Mucosa of rectum (tissue), 2 donors: ENCODE results near the gene PDZRN3.

Source experiments
- H3K27ac ChIP-seq, 2 donors: one replicate each; pipeline ENCODE4 v1.7.0; 2013; ENCODE audit warnings: inconsistent platforms in 2 of 2, low read depth in 2 of 2, low read length in 2 of 2
- H3K27me3 ChIP-seq, 2 donors: one replicate each; pipeline ENCODE4 v1.7.0; 2013; ENCODE audit warnings: low read length in 2 of 2; ENCODE audit not compliant: control insufficient read depth in 2 of 2, insufficient read depth in 2 of 2
- H3K36me3 ChIP-seq, 2 donors: one replicate each; pipeline ENCODE4 v1.7.0; 2013; ENCODE audit warnings: low read length in 2 of 2; ENCODE audit not compliant: control insufficient read depth in 2 of 2, insufficient read depth in 2 of 2
- H3K4me1 ChIP-seq, 2 donors: one replicate each; pipeline ENCODE4 v1.7.0; 2013; ENCODE audit warnings: low read length in 2 of 2, mild to moderate bottlenecking in 1 of 2; ENCODE audit not compliant: control insufficient read depth in 2 of 2, insufficient read depth in 2 of 2
- H3K4me3 ChIP-seq, 2 donors: one replicate each; pipeline ENCODE4 v1.7.0; 2013; ENCODE audit warnings: low read length in 2 of 2
- H3K9ac ChIP-seq, 2 donors: one replicate each; pipeline ENCODE4 v1.7.0; 2013; ENCODE audit warnings: low read length in 2 of 2, low read depth in 1 of 2, mild to moderate bottlenecking in 1 of 2
- H3K9me3 ChIP-seq, 2 donors: one replicate each; pipeline ENCODE4 v1.7.0; 2013; ENCODE audit warnings: low read length in 2 of 2; ENCODE audit not compliant: control insufficient read depth in 2 of 2
- donor health status: healthy.
- donor health status: Normal muscosa, but diverticular disease.

The PDZRN3 gene

GRCh38 chr3:73405853-73406252 lies 218.9 kb downstream of the PDZRN3 start:
- Histone ChIP-seq H3K27ac (peak overlapping the region in 1 of 2 donors; percentile 7), H3K9me3 (no peaks in the 10 kb centered on the region), H3K4me1 (peaks cover 4 to 8% of the 10 kb centered on the region in 2 donors), H3K36me3 (no peaks in the 10 kb centered on the region), H3K27me3 (no peaks in the 10 kb centered on the region), H3K9ac (no peak overlapping the region), H3K4me3 (no peak overlapping the region)

- Histone ChIP-seq H3K9ac (no peak overlapping the region), H3K27me3 (no peaks in the 10 kb centered on the region)
Observed at GRCh38 chr3:73405000-73405399, 219.7 kb downstream of the PDZRN3 start.

DNA sequence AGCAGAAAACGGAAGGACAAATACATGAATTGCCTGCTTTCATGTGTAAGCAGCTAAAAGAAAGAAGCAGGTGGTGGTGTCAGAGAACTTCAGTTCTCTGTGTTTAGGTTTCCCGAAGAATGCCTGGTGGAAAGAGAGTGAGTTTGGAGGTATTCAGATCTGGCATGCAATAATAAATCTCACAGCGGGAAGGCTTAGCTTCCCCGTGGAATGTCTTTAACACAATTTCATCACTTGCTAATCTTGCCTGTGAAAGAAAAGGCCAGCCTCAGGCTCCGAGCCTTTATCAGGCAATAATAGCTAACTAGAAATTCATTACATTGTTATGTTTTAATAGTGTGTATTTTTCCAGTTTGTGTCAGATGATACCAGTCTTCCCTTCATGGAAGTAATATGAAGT lies 220.3 kb downstream of the PDZRN3 start:
- H3K4me1 ChIP-seq = peaks cover 4 to 9% of the 10 kb centered on the region in 2 donors
- H3K9ac ChIP-seq = no peak overlapping the region
- H3K27me3 ChIP-seq = no peaks in the 10 kb centered on the region
- no peak overlapping the region for H3K27ac ChIP-seq
- H3K4me3 ChIP-seq = no peak overlapping the region
- H3K9me3 ChIP-seq = no peaks in the 10 kb centered on the region
- H3K36me3 ChIP-seq = no peaks in the 10 kb centered on the region

More at GRCh38 chr3:73405000-73405399, 219.7 kb downstream of the PDZRN3 start:
- Histone ChIP-seq H3K36me3 (no peaks in the 10 kb centered on the region), H3K27ac (no peak overlapping the region), H3K4me3 (no peak overlapping the region), H3K9me3 (no peaks in the 10 kb centered on the region), H3K4me1 (peaks cover 4 to 9% of the 10 kb centered on the region in 2 donors)

- Histone ChIP-seq H3K9ac (no peak overlapping the region), H3K36me3 (no peaks in the 10 kb centered on the region), H3K4me1 (peaks cover 4 to 9% of the 10 kb centered on the region in 2 donors), H3K27ac (no peak overlapping the region), H3K9me3 (no peaks in the 10 kb centered on the region), H3K27me3 (no peaks in the 10 kb centered on the region), H3K4me3 (no peak overlapping the region)
Observed at GRCh38 chr3:73403444-73403843, 221.3 kb downstream of the PDZRN3 start.

GRCh38 chr3:73401616-73402279 lies 223.0 kb downstream of the PDZRN3 start:
- Histone ChIP-seq H3K9ac (no peak overlapping the region), H3K4me1 (peaks cover 4 to 9% of the 10 kb centered on the region in 2 donors), H3K27ac (peak overlapping the region; percentile 3 to 25), H3K27me3 (no peaks in the 10 kb centered on the region), H3K36me3 (peaks cover 0 to 4% of the 10 kb centered on the region in 2 donors), H3K9me3 (no peaks in the 10 kb centered on the region), H3K4me3 (no peak overlapping the region)

DNA sequence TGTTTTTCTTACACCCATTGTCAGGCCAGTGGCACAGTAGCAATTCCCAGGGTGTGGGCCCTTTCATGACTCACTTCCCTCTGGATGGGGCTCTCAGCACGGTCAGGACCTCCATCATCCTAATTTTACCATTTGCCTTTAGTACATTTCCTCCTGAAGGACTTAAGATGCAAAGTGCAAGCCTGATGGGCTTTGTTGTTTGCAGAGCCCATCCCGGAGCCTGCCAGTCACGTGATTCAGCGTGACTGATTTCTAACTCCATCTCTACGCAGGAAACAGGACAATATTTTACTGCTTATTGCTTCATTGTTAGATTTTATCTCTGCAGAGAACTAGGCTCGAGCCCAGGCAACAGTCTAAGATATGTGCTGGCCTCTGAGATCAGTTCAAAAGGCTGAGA lies 223.7 kb downstream of the PDZRN3 start:
- no peaks in the 10 kb centered on the region for H3K9me3 ChIP-seq
- H3K4me3 ChIP-seq = no peak overlapping the region
- H3K27ac ChIP-seq = peak overlapping the region; percentile 3 to 25
- H3K9ac ChIP-seq = no peak overlapping the region
- no peaks in the 10 kb centered on the region for H3K27me3 ChIP-seq
- peaks cover 0 to 4% of the 10 kb centered on the region in 2 donors for H3K36me3 ChIP-seq
- peaks cover under 1 to 9% of the 10 kb centered on the region in 2 donors for H3K4me1 ChIP-seq

DNA sequence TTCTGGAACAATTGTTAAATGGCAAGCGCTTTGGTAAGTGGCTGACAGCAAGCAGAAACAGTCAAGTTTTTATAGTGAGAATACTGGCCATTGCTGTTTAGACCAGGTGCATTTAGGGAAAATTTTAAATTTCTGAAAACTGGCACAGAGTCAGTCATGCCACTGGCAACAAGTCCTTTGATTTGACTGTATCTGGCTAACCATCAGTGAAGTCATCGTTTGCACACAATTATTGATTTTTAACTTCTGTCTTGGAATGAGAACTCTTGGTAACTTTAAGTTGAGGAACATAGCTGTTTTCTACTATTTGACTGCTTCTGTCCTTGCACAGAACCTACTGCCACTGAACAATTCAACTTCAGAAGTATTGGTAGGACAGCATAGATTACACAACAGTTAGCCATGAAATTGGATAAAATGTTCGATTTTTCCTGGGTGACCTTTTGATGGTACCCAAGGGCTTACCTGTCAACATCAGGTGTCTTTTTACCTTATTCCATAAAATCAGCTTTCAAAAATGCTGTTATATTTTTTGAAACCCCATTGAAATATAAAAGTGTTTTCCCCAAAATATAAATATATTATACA lies 225.0 kb downstream of the PDZRN3 start:
- Histone ChIP-seq H3K4me3 (no peak overlapping the region), H3K27me3 (no peaks in the 10 kb centered on the region), H3K27ac (no peak overlapping the region), H3K36me3 (peaks cover 0 to 4% of the 10 kb centered on the region in 2 donors), H3K4me1 (peaks cover 0 to 9% of the 10 kb centered on the region in 2 donors), H3K9me3 (no peaks in the 10 kb centered on the region), H3K9ac (no peak overlapping the region)

GRCh38 chr3:73399106-73399505 lies 225.6 kb downstream of the PDZRN3 start:
- Histone ChIP-seq H3K9ac (no peak overlapping the region), H3K36me3 (peaks cover 0 to 4% of the 10 kb centered on the region in 2 donors), H3K9me3 (no peaks in the 10 kb centered on the region), H3K27ac (no peak overlapping the region), H3K4me1 (peaks cover 0 to 9% of the 10 kb centered on the region in 2 donors), H3K4me3 (no peak overlapping the region), H3K27me3 (no peaks in the 10 kb centered on the region)

DNA sequence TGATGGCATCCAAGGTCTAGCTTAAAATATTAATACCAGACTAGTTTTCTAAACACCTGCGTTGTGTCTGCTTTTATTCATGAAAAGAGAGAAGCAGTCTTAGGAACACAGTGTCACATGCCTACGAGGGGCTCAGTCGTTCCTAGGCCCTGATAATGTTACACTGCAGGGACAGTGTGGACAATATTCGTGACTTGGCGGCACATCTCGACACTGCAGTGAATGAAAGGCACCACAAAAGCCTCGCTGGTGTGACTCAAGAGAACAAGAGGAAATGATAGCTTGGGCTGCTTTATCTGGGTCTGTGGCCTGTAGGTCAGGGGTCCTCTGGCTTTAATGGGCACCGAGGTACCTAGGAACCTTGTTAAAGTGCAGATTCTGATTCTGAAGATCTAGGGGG lies 226.7 kb downstream of the PDZRN3 start:
- Histone ChIP-seq H3K9ac (no peak overlapping the region), H3K36me3 (peaks cover 0 to 4% of the 10 kb centered on the region in 2 donors), H3K27me3 (no peaks in the 10 kb centered on the region), H3K9me3 (no peaks in the 10 kb centered on the region), H3K4me3 (no peak overlapping the region), H3K27ac (no peak overlapping the region), H3K4me1 (peaks cover 0 to 9% of the 10 kb centered on the region in 2 donors)

DNA sequence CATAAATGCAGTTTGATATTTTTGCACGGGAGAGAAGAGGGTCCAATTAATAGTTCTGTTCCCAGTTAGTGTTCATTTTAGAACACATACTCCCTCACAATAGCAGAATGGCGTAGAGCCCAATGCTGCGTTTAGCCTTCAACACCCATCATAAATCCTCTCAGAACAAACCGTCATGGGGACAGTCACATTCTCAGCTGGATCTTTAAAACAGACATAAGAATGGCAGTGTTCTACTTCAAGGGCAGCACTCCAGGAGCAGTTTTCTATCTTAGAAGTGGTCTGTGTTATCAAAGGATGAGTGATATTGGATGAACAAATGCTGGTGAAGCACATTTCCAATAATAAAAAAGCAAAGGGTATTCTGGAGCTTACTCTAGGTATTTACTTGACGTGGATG lies 230.5 kb downstream of the PDZRN3 start:
- no peak overlapping the region for H3K9ac ChIP-seq
- no peaks in the 10 kb centered on the region for H3K27me3 ChIP-seq
- H3K4me3 ChIP-seq = no peak overlapping the region
- no peak overlapping the region for H3K27ac ChIP-seq
- no peaks in the 10 kb centered on the region for H3K4me1 ChIP-seq
- H3K9me3 ChIP-seq = no peaks in the 10 kb centered on the region
- H3K36me3 ChIP-seq = peaks cover 0 to 4% of the 10 kb centered on the region in 2 donors
